Breast epithelium (tissue), 4 donors: ENCODE measurements around the gene ME3. TPM values are rescaled to one million over a fixed set of nuclear protein-coding genes. Genes with fewer than 3 reads are reported as not detected.

Experiments
- DNase-seq, 2 donors: peaks; one replicate each; pipeline ENCODE4 v3.0.0-alpha.2; 2019; ENCODE audit warnings: low spot score in 2 of 2
- H3K27ac ChIP-seq, 2 donors: fragments of 200-600 bp; sonication (generic) in 1 of 2; one replicate each; pipeline ENCODE4 v1.5.1; 2016 to 2019; ENCODE audit warnings: mild to moderate bottlenecking in 1 of 2
- H3K27me3 ChIP-seq, 2 donors: fragments of 200-600 bp; sonication (generic) in 1 of 2; one replicate each; pipeline versions ENCODE4 v1.5.1 to v1.6.0; 2017 to 2019; ENCODE audit warnings: control low read depth in 1 of 2, mild to moderate bottlenecking in 1 of 2
- H3K36me3 ChIP-seq: fragments of 200-600 bp; one replicate; pipeline ENCODE4 v1.5.1; 2019
- H3K4me1 ChIP-seq, 2 donors: fragments of 200-600 bp; sonication (generic); one replicate each; pipeline ENCODE4 v1.5.1; 2016 to 2019; ENCODE audit warnings: control low read depth in 1 of 2
- H3K4me3 ChIP-seq, 3 donors: fragments of 200-600 bp; sonication (generic); 1 replicate in 2 of 3; 2 replicates in 1 of 3; pipeline ENCODE4 v1.5.1; 2016 to 2019; ENCODE audit warnings: mild to moderate bottlenecking in 3 of 3, moderate library complexity in 2 of 3
- H3K9me3 ChIP-seq, 2 donors: fragments of 200-600 bp; sonication (generic) in 1 of 2; one replicate each; pipeline ENCODE4 v1.5.1; 2016 to 2019; ENCODE audit warnings: control low read depth in 1 of 2
- CTCF ChIP-seq, 3 donors: fragments of 450-650 bp; IDR thresholded peaks; one replicate each; pipeline ENCODE4 v1.5.1; 2016 to 2017; ENCODE audit warnings: antibody characterized with exemption in 3 of 3, mild to moderate bottlenecking in 3 of 3, moderate library complexity in 3 of 3
- POLR2A ChIP-seq: fragments of 450-650 bp; IDR thresholded peaks from one replicate; pipeline ENCODE4 v1.6.1; 2016; ENCODE audit warnings: antibody characterized with exemption, mild to moderate bottlenecking, moderate library complexity
- POLR2AphosphoS5 ChIP-seq, 3 donors: sonication (generic); formaldehyde crosslinking; IDR thresholded peaks; one replicate each; pipeline ENCODE4 v1.6.1; 2017; ENCODE audit warnings: antibody characterized with exemption in 3 of 3
- intact Hi-C: fragments of 100-400 bp; cut with DNase I; formaldehyde crosslinking; loops from one replicate; pipeline ENCODE4 v1.15.1; 2023; ENCODE audit warnings: low total_unique reads
- total RNA-seq, 3 donors: library from RNA; depleted of rRNA; stranded (reverse); fragments of >200 nt; gene quantifications; one replicate each; pipeline ENCODE4 v1.1.0, GENCODE V29; 2016

Gene ME3
- 10 to 100 TPM; 53.0 to 68.5 (median 56.3) TPM for total RNA-seq

GRCh38 chr11:86672007-86672621 lies at the start of gene ME3:
Gene ME3 (minus strand): TSS chr11:86672616.
- TF ChIP-seq POLR2A (no peak), POLR2AphosphoS5 (IDR thresholded peaks at IDR 0.05) (peak; percentile 16 to 70 (median 55)), CTCF (IDR thresholded peaks at IDR 0.05) (no peak)
- intact Hi-C loops = no loop called here
- peaks cover 0 to 3% of the 10 kb centered on the region in 2 donors for H3K4me1 ChIP-seq

GRCh38 chr11:86722006-86722405 lies 49.6 kb upstream of the ME3 start:
- no peaks in the 10 kb centered on the region for H3K4me1 ChIP-seq
- no peak for TF ChIP-seq POLR2AphosphoS5 (IDR thresholded peaks at IDR 0.05)
- TF ChIP-seq CTCF (IDR thresholded peaks at IDR 0.05) = no peak
- no peak for TF ChIP-seq POLR2A
- H3K27ac ChIP-seq = no peak overlapping the region
- peaks cover 0 to 19% of the 10 kb centered on the region in 2 donors for H3K9me3 ChIP-seq
- no peaks in the 10 kb centered on the region for H3K27me3 ChIP-seq
- no peak overlapping the region for H3K4me3 ChIP-seq
- DNase-seq = no peak
- intact Hi-C loops = no loop called here
- H3K36me3 ChIP-seq = no peaks in the 10 kb centered on the region

More at GRCh38 chr11:86672007-86672621, at the start of gene ME3:
- Histone ChIP-seq H3K27me3 (no peaks in the 10 kb centered on the region), H3K27ac (peak within 1 kb of the TSS; percentile 90 to 99), H3K4me3 (peak within 1 kb of the TSS; percentile 68 to 90 (median 77)), H3K36me3 (no peaks in the 10 kb centered on the region), H3K9me3 (no peaks in the 10 kb centered on the region)
- DNase-seq = peak; percentile 54 to 68

- Histone ChIP-seq H3K36me3 (no peaks in the 10 kb centered on the region), H3K4me3 (no peak overlapping the region), H3K27me3 (no peaks in the 10 kb centered on the region), H3K27ac (no peak overlapping the region), H3K9me3 (peaks cover 0 to 19% of the 10 kb centered on the region in 2 donors), H3K4me1 (no peaks in the 10 kb centered on the region)
- DNase-seq = no peak
- TF ChIP-seq POLR2A (no peak), POLR2AphosphoS5 (IDR thresholded peaks at IDR 0.05) (no peak), CTCF (IDR thresholded peaks at IDR 0.05) (no peak)
- intact Hi-C loops = no loop called here
Measured at GRCh38 chr11:86720546-86720945, 48.1 kb upstream of the ME3 start.

GRCh38 chr11:86719781-86720463 lies 47.5 kb upstream of the ME3 start:
- Histone ChIP-seq H3K9me3 (peaks cover 0 to 19% of the 10 kb centered on the region in 2 donors), H3K4me3 (no peak overlapping the region), H3K36me3 (no peaks in the 10 kb centered on the region), H3K27ac (no peak overlapping the region), H3K27me3 (no peaks in the 10 kb centered on the region), H3K4me1 (no peaks in the 10 kb centered on the region)
- intact Hi-C loops = no loop called here
- DNase-seq = no peak
- TF ChIP-seq CTCF (IDR thresholded peaks at IDR 0.05) (no peak), POLR2AphosphoS5 (IDR thresholded peaks at IDR 0.05) (no peak), POLR2A (no peak)

GRCh38 chr11:86718999-86719398 lies 46.6 kb upstream of the ME3 start:
- Histone ChIP-seq H3K36me3 (no peaks in the 10 kb centered on the region), H3K27me3 (no peaks in the 10 kb centered on the region), H3K4me1 (no peaks in the 10 kb centered on the region), H3K9me3 (peaks cover 0 to 19% of the 10 kb centered on the region in 2 donors), H3K4me3 (no peak overlapping the region), H3K27ac (no peak overlapping the region)
- DNase-seq = no peak
- intact Hi-C loops = no loop called here
- TF ChIP-seq CTCF (IDR thresholded peaks at IDR 0.05) (no peak), POLR2A (no peak), POLR2AphosphoS5 (IDR thresholded peaks at IDR 0.05) (no peak)
